NCI-H526 (cell line): ENCODE measurements around the gene SEMA5A.
"Not testable (repeated sequence)": the region's sequence is repeated elsewhere in the genome, so short reads cannot be mapped to it uniquely, and the experiment has no call there.

Experiments
- DNase-seq, 2 experiments: peaks; one replicate each; lab custom pipeline; 2025; lab: John Stamatoyannopoulos, UW

Gene SEMA5A

GRCh38 chr5:9358961-9359685 is 186.8 kb downstream of the SEMA5A start:
- DNase-seq = no peak

- DNase-seq = no peak
These were observed 189.5 kb downstream of the SEMA5A start for GRCh38 chr5:9356351-9356825.

GRCh38 chr5:9354336-9355081 is 191.4 kb downstream of the SEMA5A start:
- DNase-seq = no peak

GRCh38 chr5:9353048-9353447 is 192.8 kb downstream of the SEMA5A start:
- DNase-seq = not testable (repeated sequence)

GRCh38 chr5:9351546-9351945 is 194.3 kb downstream of the SEMA5A start:
- no peak for DNase-seq

GRCh38 chr5:9350301-9350797 is 195.5 kb downstream of the SEMA5A start:
- no peak for DNase-seq

GRCh38 chr5:9348401-9348996 is 197.4 kb downstream of the SEMA5A start:
- DNase-seq = no peak

- no peak for DNase-seq
These were observed 198.2 kb downstream of the SEMA5A start for GRCh38 chr5:9347541-9348295.

- DNase-seq = no peak
These were observed 198.8 kb downstream of the SEMA5A start for GRCh38 chr5:9347032-9347431.

- peak; percentile 12 to 49 for DNase-seq
These were observed 201.1 kb downstream of the SEMA5A start for GRCh38 chr5:9344751-9345240.

- DNase-seq = no peak
These were observed 202.6 kb downstream of the SEMA5A start for GRCh38 chr5:9343146-9343850.

- DNase-seq = no peak
These were observed 203.6 kb downstream of the SEMA5A start for GRCh38 chr5:9342161-9342787.

GRCh38 chr5:9340085-9340484 is 205.8 kb downstream of the SEMA5A start:
- no peak for DNase-seq

- peak; percentile 3 to 53 for DNase-seq
These were observed 206.6 kb downstream of the SEMA5A start for GRCh38 chr5:9339206-9339818.

GRCh38 chr5:9338796-9339195 is 207.1 kb downstream of the SEMA5A start:
- DNase-seq = no peak

- peak; percentile 43 to 64 for DNase-seq
These were observed 207.8 kb downstream of the SEMA5A start for GRCh38 chr5:9337928-9338595.

- DNase-seq = no peak
These were observed 209.9 kb downstream of the SEMA5A start for GRCh38 chr5:9335754-9336495.

- DNase-seq = no peak
These were observed 210.6 kb downstream of the SEMA5A start for GRCh38 chr5:9335269-9335668.

- DNase-seq = no peak
These were observed 213.8 kb downstream of the SEMA5A start for GRCh38 chr5:9332026-9332425.
